MM.1S (cell line): Measurements from ENCODE around the gene NTM.

Experiments
- DNase-seq: peaks from one replicate; pipeline ENCODE4 v3.0.0-alpha.2; 2015
- H2AFZ ChIP-seq: fragments of 300-600 bp; sonication (generic); 2 replicates; pipeline ENCODE4 v1.6.0; 2016; ENCODE audit warnings: antibody characterized with exemption, low read length
- H3F3A ChIP-seq: fragments of 300-600 bp; sonication (generic); 2 replicates; pipeline ENCODE4 v1.6.1; 2016; ENCODE audit warnings: mild to moderate bottlenecking, antibody characterized with exemption, low read length, moderate library complexity, mixed read lengths; ENCODE audit not compliant: insufficient read depth
- H3K27ac ChIP-seq: fragments of 300-600 bp; sonication (generic); 2 replicates; pipeline ENCODE4 v1.5.1; 2016; ENCODE audit warnings: mild to moderate bottlenecking, low read length
- H3K27me3 ChIP-seq: fragments of 300-600 bp; sonication (generic); replicated peaks from 2 replicates; pipeline ENCODE4 v1.6.0; 2016; ENCODE audit warnings: low read length; ENCODE audit not compliant: insufficient read depth
- H3K36me3 ChIP-seq: fragments of 300-600 bp; sonication (generic); replicated peaks from 2 replicates; pipeline ENCODE4 v1.6.1; 2016; ENCODE audit warnings: mild to moderate bottlenecking, low read length, mixed read lengths; ENCODE audit not compliant: insufficient read depth
- H3K4me1 ChIP-seq: fragments of 300-600 bp; sonication (generic); 2 replicates; pipeline ENCODE4 v1.6.1; 2016; ENCODE audit warnings: low read length, mixed read lengths
- H3K4me2 ChIP-seq: fragments of 300-600 bp; sonication (generic); 2 replicates; pipeline ENCODE4 v1.6.0; 2016; ENCODE audit warnings: low read depth, low read length
- H3K4me3 ChIP-seq: fragments of 300-600 bp; sonication (generic); 2 replicates; pipeline ENCODE4 v1.5.1; 2016; ENCODE audit warnings: low read length, mixed read lengths
- H3K79me2 ChIP-seq: fragments of 300-600 bp; sonication (generic); 2 replicates; pipeline ENCODE4 v1.6.1; 2016; ENCODE audit warnings: mixed run types, low read length, mixed read lengths
- H3K9ac ChIP-seq: fragments of 300-600 bp; sonication (generic); 2 replicates; pipeline ENCODE4 v1.6.1; 2016; ENCODE audit warnings: low read length, mixed read lengths
- H3K9me2 ChIP-seq: fragments of 300-600 bp; sonication (generic); replicated peaks from 2 replicates; pipeline ENCODE4 v1.6.1; 2016; ENCODE audit warnings: mild to moderate bottlenecking, low read length, mixed read lengths; ENCODE audit not compliant: insufficient read depth
- H3K9me3 ChIP-seq: fragments of 300-600 bp; sonication (generic); replicated peaks from 2 replicates; pipeline ENCODE4 v1.6.1; 2016; ENCODE audit warnings: mild to moderate bottlenecking, low read length, mixed read lengths; ENCODE audit not compliant: insufficient read depth
- H4K20me1 ChIP-seq: fragments of 300-600 bp; sonication (generic); 2 replicates; pipeline ENCODE4 v1.6.1; 2016; ENCODE audit warnings: mild to moderate bottlenecking, low read length, moderate library complexity, mixed read lengths; ENCODE audit not compliant: insufficient read depth
- CTCF ChIP-seq: fragments of 300-600 bp; sonication (generic); IDR thresholded peaks from 2 replicates; pipeline ENCODE4 v1.5.1; 2016; ENCODE audit warnings: antibody characterized with exemption, low read length, mixed read lengths
- EZH2 ChIP-seq: fragments of 300-600 bp; sonication (generic); optimal IDR thresholded peaks from 2 replicates; pipeline ENCODE3; 2017; ENCODE audit warnings: low read depth, mild to moderate bottlenecking, antibody characterized with exemption, low read length, mixed read lengths
- EZH2phosphoT487 ChIP-seq: fragments of 300-600 bp; sonication (generic); IDR thresholded peaks from 2 replicates; pipeline ENCODE4 v1.6.1; 2018; ENCODE audit warnings: antibody characterized with exemption, low read length

Gene NTM

GRCh38 chr11:131762346-131763110 is 392.1 kb downstream of the NTM start:
- no peaks in the 10 kb centered on the region for H3K4me1 ChIP-seq
- H3K9ac ChIP-seq, result no peak overlapping the region
- H3K79me2 ChIP-seq, result no peaks in the 10 kb centered on the region
- H3K4me3 ChIP-seq, result no peak overlapping the region
- no peaks in the 10 kb centered on the region for H3K36me3 ChIP-seq
- TF ChIP-seq EZH2 (no peak), EZH2phosphoT487 (no peak), CTCF (no peak)
- H3F3A ChIP-seq, result no peaks in the 10 kb centered on the region
- no peaks in the 10 kb centered on the region for H3K27me3 ChIP-seq
- H3K4me2 ChIP-seq, result no peak overlapping the region
- no peak overlapping the region for H2AFZ ChIP-seq
- no peaks in the 10 kb centered on the region for H3K9me3 ChIP-seq
- H3K9me2 ChIP-seq, result no peaks in the 10 kb centered on the region
- DNase-seq, result no peak
- no peak overlapping the region for H3K27ac ChIP-seq
- H4K20me1 ChIP-seq, result no peaks in the 10 kb centered on the region

GRCh38 chr11:131763193-131763890 is 392.9 kb downstream of the NTM start:
- Histone ChIP-seq H3K4me1 (no peaks in the 10 kb centered on the region), H3K27me3 (no peaks in the 10 kb centered on the region), H3K36me3 (no peaks in the 10 kb centered on the region), H3K9me2 (no peaks in the 10 kb centered on the region), H3K9me3 (no peaks in the 10 kb centered on the region), H3K79me2 (no peaks in the 10 kb centered on the region), H3K4me3 (no peak overlapping the region), H3F3A (no peaks in the 10 kb centered on the region), H3K27ac (no peak overlapping the region), H2AFZ (no peak overlapping the region), H4K20me1 (no peaks in the 10 kb centered on the region), H3K4me2 (no peak overlapping the region), H3K9ac (no peak overlapping the region)
- DNase-seq, result no peak
- TF ChIP-seq CTCF (no peak), EZH2phosphoT487 (no peak), EZH2 (no peak)

- DNase-seq, result no peak
- no peak overlapping the region for H3K4me2 ChIP-seq
- no peak for TF ChIP-seq CTCF
- TF ChIP-seq EZH2, result no peak
- no peak for TF ChIP-seq EZH2phosphoT487
- H2AFZ ChIP-seq, result no peak overlapping the region
- no peak overlapping the region for H3K27ac ChIP-seq
- no peaks in the 10 kb centered on the region for H3K27me3 ChIP-seq
- H3F3A ChIP-seq, result no peaks in the 10 kb centered on the region
- no peaks in the 10 kb centered on the region for H3K9me2 ChIP-seq
- no peaks in the 10 kb centered on the region for H4K20me1 ChIP-seq
- no peaks in the 10 kb centered on the region for H3K79me2 ChIP-seq
- H3K4me3 ChIP-seq, result no peak overlapping the region
- H3K9ac ChIP-seq, result no peak overlapping the region
- H3K4me1 ChIP-seq, result no peaks in the 10 kb centered on the region
- H3K9me3 ChIP-seq, result no peaks in the 10 kb centered on the region
- no peaks in the 10 kb centered on the region for H3K36me3 ChIP-seq
Observed at GRCh38 chr11:131764126-131764525, 393.7 kb downstream of the NTM start.
